IMR-90 (cell line): ENCODE data around the gene CDKN3. TPM values are rescaled to one million over a fixed set of nuclear protein-coding genes. Genes with fewer than 3 reads are reported as not detected.

Experiments
- ATAC-seq: fragments of 200-7000 bp; cut with Tn5 transposase; 2 replicates; pipeline ENCODE4 v1.9.1; 2020; ENCODE audit warnings: low read depth, mild to moderate bottlenecking, moderate library complexity
- BruUV-seq: library from RNA; stranded (reverse); fragments of 400-500 nt; replicated peaks from 2 replicates; lab custom pipeline; 2021; lab: Mats Ljungman, UMichigan
- CTCF ChIA-PET: fragments of 300-600 bp; formaldehyde crosslinking; extraction: SDS; loops from one replicate; lab custom pipeline; 2021; ENCODE audit warnings: antibody characterized with exemption; lab: Yijun Ruan, JAX
- POLR2A ChIA-PET: fragments of 300-600 bp; sonication (Branson Sonifier 250); formaldehyde crosslinking; loops from one replicate; lab custom pipeline; 2022; ENCODE audit warnings: antibody characterized with exemption; ENCODE audit not compliant: unreplicated experiment; lab: Charles Lee
- DNase-seq: peaks from one replicate; pipeline ENCODE4 v3.0.0; 2013
- H2AFZ ChIP-seq: replicated peaks from 2 replicates; pipeline ENCODE3; 2013; ENCODE audit warnings: low read length, mild to moderate bottlenecking; ENCODE audit not compliant: poor library complexity
- H2AK5ac ChIP-seq: 2 replicates; pipeline ENCODE4 v1.6.1; 2013; ENCODE audit warnings: low read depth, low read length, inconsistent platforms
- H2AK9ac ChIP-seq: replicated peaks from 2 replicates; pipeline ENCODE3; 2013; ENCODE audit warnings: mild to moderate bottlenecking, low read depth, low read length, moderate library complexity; ENCODE audit not compliant: poor library complexity
- H2BK120ac ChIP-seq: 2 replicates; pipeline ENCODE4 v1.6.1; 2013; ENCODE audit warnings: low read depth, low read length, inconsistent platforms
- H2BK15ac ChIP-seq: 3 replicates; pipeline ENCODE4 v1.6.1; 2013; ENCODE audit warnings: low read depth, low read length, inconsistent platforms
- H2BK20ac ChIP-seq: 2 replicates; pipeline ENCODE4 v1.6.1; 2013; ENCODE audit warnings: low read depth, mild to moderate bottlenecking, inconsistent platforms, low read length, moderate library complexity
- H2BK5ac ChIP-seq: 2 replicates; pipeline ENCODE4 v1.6.1; 2013; ENCODE audit warnings: mild to moderate bottlenecking, low read depth, low read length, inconsistent platforms; ENCODE audit not compliant: poor library complexity, severe bottlenecking
- H3K14ac ChIP-seq: replicated peaks from 2 replicates; pipeline ENCODE4 v1.6.1; 2013; ENCODE audit warnings: low read depth, low read length, inconsistent platforms
- H3K18ac ChIP-seq: 2 replicates; pipeline ENCODE4 v1.6.1; 2013; ENCODE audit warnings: low read depth, low read length, control low read depth
- H3K23ac ChIP-seq: 2 replicates; pipeline ENCODE4 v1.6.1; 2013; ENCODE audit warnings: low read depth, low read length, inconsistent platforms
- H3K27ac ChIP-seq: 2 replicates; pipeline ENCODE4 v1.5.1; 2013; ENCODE audit warnings: mild to moderate bottlenecking, control low read depth, low read length; ENCODE audit not compliant: insufficient read depth
- H3K27me3 ChIP-seq: 2 replicates; pipeline ENCODE4 v1.6.1; 2013; ENCODE audit warnings: low read length; ENCODE audit not compliant: control insufficient read depth, insufficient read depth
- H3K36me3 ChIP-seq: 2 replicates; pipeline ENCODE4 v1.6.1; 2013; ENCODE audit warnings: low read length, mixed read lengths; ENCODE audit not compliant: control insufficient read depth, insufficient read depth
- H3K4ac ChIP-seq: 2 replicates; pipeline ENCODE4 v1.6.1; 2013; ENCODE audit warnings: low read depth, low read length, inconsistent platforms
- H3K4me1 ChIP-seq: 2 replicates; pipeline ENCODE4 v1.6.1; 2013; ENCODE audit warnings: low read length, mixed read lengths; ENCODE audit not compliant: control insufficient read depth, insufficient read depth
- H3K4me2 ChIP-seq: 2 replicates; pipeline ENCODE4 v1.6.1; 2013; ENCODE audit warnings: low read depth, mild to moderate bottlenecking, control low read depth, low read length, moderate library complexity
- H3K4me3 ChIP-seq: 2 replicates; pipeline ENCODE4 v1.5.1; 2013; ENCODE audit warnings: low read depth, mild to moderate bottlenecking, control low read depth, low read length, moderate library complexity; ENCODE audit not compliant: insufficient read depth
- H3K56ac ChIP-seq: 2 replicates; pipeline ENCODE4 v1.6.1; 2013; ENCODE audit warnings: low read length, inconsistent platforms; ENCODE audit not compliant: insufficient read depth; ENCODE audit errors: extremely low read depth
- H3K79me1 ChIP-seq, 2 experiments: 2 replicates each; pipeline ENCODE4 v1.6.1; 2013; ENCODE audit warnings: low read length in 2 of 2, inconsistent platforms in 1 of 2, low read depth in 1 of 2
- H3K9ac ChIP-seq: 2 replicates; pipeline ENCODE4 v1.6.1; 2013; ENCODE audit warnings: low read depth, low read length, control low read depth
- H3K9me1 ChIP-seq: 2 replicates; pipeline ENCODE4 v1.6.1; 2013; ENCODE audit warnings: low read length, inconsistent platforms; ENCODE audit not compliant: insufficient read depth
- H3K9me3 ChIP-seq: 2 replicates; pipeline ENCODE4 v1.6.1; 2013; ENCODE audit warnings: low read length; ENCODE audit not compliant: control insufficient read depth, insufficient read depth
- H4K20me1 ChIP-seq: 2 replicates; pipeline ENCODE4 v1.6.1; 2013; ENCODE audit warnings: low read length, inconsistent platforms; ENCODE audit not compliant: insufficient read depth
- H4K5ac ChIP-seq: 2 replicates; pipeline ENCODE4 v1.6.1; 2013; ENCODE audit warnings: mild to moderate bottlenecking, low read depth, low read length, control low read depth
- H4K8ac ChIP-seq, 2 experiments: 2 replicates each; pipeline ENCODE4 v1.6.1; 2013; ENCODE audit warnings: low read depth in 2 of 2, low read length in 2 of 2, control low read depth in 1 of 2, inconsistent platforms in 1 of 2
- H4K91ac ChIP-seq: 2 replicates; pipeline ENCODE4 v1.6.1; 2013; ENCODE audit warnings: low read depth, low read length, inconsistent platforms; ENCODE audit not compliant: insufficient read depth
- BHLHE40 ChIP-seq: fragments of 150-350 bp; IDR thresholded peaks from 2 replicates; pipeline ENCODE4 v1.6.1; 2016; ENCODE audit warnings: mild to moderate bottlenecking, low read depth, low read length
- CEBPB ChIP-seq: IDR thresholded peaks from 2 replicates; pipeline ENCODE4 v1.6.1; 2012; ENCODE audit warnings: low read depth, low read length, improper control_type of control experiment
- FOS ChIP-seq: fragments of 150-350 bp; IDR thresholded peaks from 2 replicates; pipeline ENCODE4 v1.6.1; 2016; ENCODE audit warnings: low read depth, low read length
- MAFK ChIP-seq: IDR thresholded peaks from 2 replicates; pipeline ENCODE4 v1.6.1; 2012; ENCODE audit warnings: low read depth, low read length, improper control_type of control experiment
- MAZ ChIP-seq: IDR thresholded peaks from 2 replicates; pipeline ENCODE4 v1.6.1; 2012; ENCODE audit warnings: low read depth, mild to moderate bottlenecking, low read length, improper control_type of control experiment, moderate library complexity, borderline replicate concordance
- MXI1 ChIP-seq: IDR thresholded peaks from 2 replicates; pipeline ENCODE4 v1.6.1; 2012; ENCODE audit warnings: low read depth, mild to moderate bottlenecking, low read length, moderate library complexity, borderline replicate concordance
- POLR2A ChIP-seq: IDR thresholded peaks from 2 replicates; pipeline ENCODE4 v1.6.1; 2012; ENCODE audit warnings: mild to moderate bottlenecking, low read depth, low read length
- RAD21 ChIP-seq: IDR thresholded peaks from 2 replicates; pipeline ENCODE4 v1.6.1; 2012; ENCODE audit warnings: low read length, improper control_type of control experiment
- RFX5 ChIP-seq: IDR thresholded peaks from 2 replicates; pipeline ENCODE4 v1.8.0; 2012; ENCODE audit warnings: low read depth, mild to moderate bottlenecking, low read length, moderate library complexity
- SMC3 ChIP-seq: fragments of 150-350 bp; IDR thresholded peaks from 2 replicates; pipeline ENCODE4 v1.6.1; 2016; ENCODE audit warnings: low read depth, mild to moderate bottlenecking, antibody characterized with exemption, low read length, moderate library complexity
- WGBS, 2 experiments: methylation state at CpG; one replicate each; pipeline versions ENCODE4 v1.1.5 to v1.1.7; 2013; ENCODE audit warnings: missing lambda C conversion rate in 2 of 2; ENCODE audit not compliant: insufficient read length in 1 of 2; ENCODE audit errors: extremely low coverage in 2 of 2; 5-methylcytosine and 5-hydroxymethylcytosine counted together
- dilution Hi-C: fragments of 300-500 bp; cut with HindIII; formaldehyde crosslinking; loops from one replicate; pipeline ENCODE4 v1.14.3; 2018; ENCODE audit warnings: low sequenced_read_pairs; ENCODE audit not compliant: unreplicated experiment
- in situ Hi-C: fragments of 300-500 bp; cut with MboI; formaldehyde crosslinking; loops from 3 replicates; pipeline ENCODE4 v1.14.3; 2019; ENCODE audit warnings: low sequenced_read_pairs, inconsistent platforms, mixed read lengths
- intact Hi-C: fragments of 100-400 bp; cut with micrococcal nuclease; formaldehyde crosslinking; loops from 2 replicates; pipeline ENCODE4 v1.10.0; 2022
- polyA plus RNA-seq, 3 experiments: library from polyadenylated mRNA; depleted of rRNA; stranded (reverse); fragments of >200 nt; gene quantifications; 2 replicates each; pipeline ENCODE4 v1.2.3, GENCODE V29; 2012; ENCODE audit warnings: low replicate concordance in 1 of 3
- total RNA-seq: library from RNA; depleted of rRNA; stranded (reverse); fragments of >200 nt; gene quantifications from 2 replicates; pipeline ENCODE4 v1.2.3, GENCODE V29; 2012
- TF ChIP-seq, protein P1 (sequence below): conservative IDR thresholded peaks from 2 replicates; pipeline ENCODE4 v1.5.1; 2012; ENCODE audit warnings: mild to moderate bottlenecking, low read depth, low read length, improper control_type of control experiment
- TF ChIP-seq, protein P2 (sequence below): fragments of 150-350 bp; IDR thresholded peaks from 2 replicates; pipeline ENCODE4 v1.6.1; 2017; ENCODE audit warnings: mild to moderate bottlenecking, antibody characterized with exemption, low read length, low read depth

Gene CDKN3
- total and polyA plus RNA-seq, 2 of the 4 experiments (the other 2 are of a cell fraction), result 38.9 to 48.9 TPM

DNA sequence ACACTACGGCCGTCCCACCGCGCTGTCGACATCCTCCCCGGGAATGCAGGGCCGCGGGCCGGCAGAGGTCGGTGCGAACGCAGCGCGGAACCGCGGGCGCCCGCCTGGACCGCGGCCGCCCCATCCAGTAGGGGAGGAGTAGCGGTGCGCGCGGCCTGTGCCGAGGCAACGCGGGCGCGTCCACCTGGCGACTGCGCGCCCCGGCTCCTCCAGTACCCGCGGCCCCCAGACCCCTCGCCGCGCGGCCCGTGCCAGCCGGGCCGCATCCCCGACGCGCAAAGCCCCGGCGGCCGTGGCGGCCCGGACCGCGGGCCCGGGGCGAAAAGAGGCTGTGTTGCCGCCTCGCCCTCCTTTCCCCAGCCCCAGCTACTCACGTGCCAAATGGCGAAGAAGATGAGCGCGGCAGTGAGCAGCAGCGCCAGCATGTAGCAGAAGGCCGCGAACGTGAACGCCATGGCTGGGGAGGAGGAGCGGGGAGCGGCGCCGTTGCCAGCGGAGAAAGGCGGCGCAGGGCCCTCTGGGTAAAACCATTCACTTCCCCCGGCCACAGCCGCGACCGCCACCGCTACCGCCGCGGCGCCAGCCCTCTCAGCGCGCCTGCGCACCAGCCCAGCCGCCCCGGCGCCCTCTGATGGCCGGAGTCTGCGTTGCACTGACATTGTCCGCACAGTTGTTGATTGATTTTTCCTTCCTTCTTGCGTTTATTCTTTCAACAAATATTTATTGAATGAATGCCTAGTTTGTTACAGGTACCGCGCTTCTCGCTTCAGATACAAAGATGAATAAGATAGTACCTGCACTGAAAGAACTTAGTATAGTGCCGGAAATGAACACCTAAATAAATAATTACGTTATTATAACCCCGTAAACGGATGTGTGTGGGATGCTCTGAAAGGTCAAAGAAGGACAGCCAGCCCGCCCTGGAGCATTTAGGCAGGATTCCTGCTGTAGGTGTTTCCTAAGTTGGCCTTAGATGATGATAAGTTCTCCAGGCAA lies 44.4 kb downstream of the CDKN3 start, which contains the start of gene CNIH1:
TSS of gene CNIH1 (minus strand) at position 502 of the 996 bp plus-strand sequence. CDS start at position 455, 47 bp downstream.
- intact Hi-C loops (loop anchor here (5.0 kb wide), 1 partner anchor 74 kb away; no protein-coding TSS in a partner anchor), dilution Hi-C loops (no loop called here), in situ Hi-C loops (no loop called here)
- Histone ChIP-seq H2BK20ac (no peak within 1 kb of the TSS), H3K4ac (peak within 1 kb of the TSS; percentile 88), H2BK15ac (peak within 1 kb of the TSS; percentile 77; the same call in 1 of the 3 replicates), H3K36me3 (no peaks in the 10 kb centered on the region; the same call in 1 of the 2 replicates), H4K91ac (peak within 1 kb of the TSS; percentile 87), H3K23ac (peak within 1 kb of the TSS; percentile 66), H3K9me1 (peaks cover 8% of the 10 kb centered on the region), H2BK120ac (peak within 1 kb of the TSS; percentile 71), H3K14ac (peak within 1 kb of the TSS; percentile 73), H3K4me3 (peak within 1 kb of the TSS; percentile 62), H3K27me3 (no peaks in the 10 kb centered on the region), H3K4me1 (peaks cover 8% of the 10 kb centered on the region), H3K27ac (peak within 1 kb of the TSS; percentile 87), H4K8ac (peak within 1 kb of the TSS; percentile 55 to 92), H3K9ac (peak within 1 kb of the TSS; percentile 79), H3K56ac (peak within 1 kb of the TSS; percentile 74), H4K20me1 (peaks cover 11% of the 10 kb centered on the region), H3K79me1 (peaks cover 6 to 18% of the 10 kb centered on the region in 2 experiments), H2BK5ac (peak within 1 kb of the TSS; percentile 87), H3K9me3 (no peaks in the 10 kb centered on the region), H4K5ac (peak within 1 kb of the TSS; percentile 88), H2AFZ (peak within 1 kb of the TSS; percentile 98), H2AK9ac (peak within 1 kb of the TSS; percentile 81), H3K4me2 (peak within 1 kb of the TSS; percentile 92), H3K18ac (peak within 1 kb of the TSS; percentile 75), H2AK5ac (0 out of 2 replicates have a peak within 1 kb of the TSS, but pooled peaks have one; percentile 44)
- 1% methylated on average over 37 of the region's 100 CpGs; no CpG with 5 or more reads in 1 of the 2 experiments for WGBS, 2 experiments
- TF ChIP-seq BHLHE40 (peak; percentile 87), RFX5 (no peak), SMC3 (peak; percentile 39), POLR2A (peak; percentile 83; the same call in 1 of the 2 replicates), MAZ (peak; percentile 79), FOS (no peak), CEBPB (no peak), MXI1 (peak; percentile 58; the same call in 1 of the 2 replicates), RAD21 (peak; percentile 45; the same call in 1 of the 2 replicates), MAFK (no peak)
- TF ChIP-seq, protein P1, sequence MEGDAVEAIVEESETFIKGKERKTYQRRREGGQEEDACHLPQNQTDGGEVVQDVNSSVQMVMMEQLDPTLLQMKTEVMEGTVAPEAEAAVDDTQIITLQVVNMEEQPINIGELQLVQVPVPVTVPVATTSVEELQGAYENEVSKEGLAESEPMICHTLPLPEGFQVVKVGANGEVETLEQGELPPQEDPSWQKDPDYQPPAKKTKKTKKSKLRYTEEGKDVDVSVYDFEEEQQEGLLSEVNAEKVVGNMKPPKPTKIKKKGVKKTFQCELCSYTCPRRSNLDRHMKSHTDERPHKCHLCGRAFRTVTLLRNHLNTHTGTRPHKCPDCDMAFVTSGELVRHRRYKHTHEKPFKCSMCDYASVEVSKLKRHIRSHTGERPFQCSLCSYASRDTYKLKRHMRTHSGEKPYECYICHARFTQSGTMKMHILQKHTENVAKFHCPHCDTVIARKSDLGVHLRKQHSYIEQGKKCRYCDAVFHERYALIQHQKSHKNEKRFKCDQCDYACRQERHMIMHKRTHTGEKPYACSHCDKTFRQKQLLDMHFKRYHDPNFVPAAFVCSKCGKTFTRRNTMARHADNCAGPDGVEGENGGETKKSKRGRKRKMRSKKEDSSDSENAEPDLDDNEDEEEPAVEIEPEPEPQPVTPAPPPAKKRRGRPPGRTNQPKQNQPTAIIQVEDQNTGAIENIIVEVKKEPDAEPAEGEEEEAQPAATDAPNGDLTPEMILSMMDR, result peak; percentile 95
- TF ChIP-seq, protein P2, sequence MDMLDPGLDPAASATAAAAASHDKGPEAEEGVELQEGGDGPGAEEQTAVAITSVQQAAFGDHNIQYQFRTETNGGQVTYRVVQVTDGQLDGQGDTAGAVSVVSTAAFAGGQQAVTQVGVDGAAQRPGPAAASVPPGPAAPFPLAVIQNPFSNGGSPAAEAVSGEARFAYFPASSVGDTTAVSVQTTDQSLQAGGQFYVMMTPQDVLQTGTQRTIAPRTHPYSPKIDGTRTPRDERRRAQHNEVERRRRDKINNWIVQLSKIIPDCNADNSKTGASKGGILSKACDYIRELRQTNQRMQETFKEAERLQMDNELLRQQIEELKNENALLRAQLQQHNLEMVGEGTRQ, result no peak
- no TSS peak for BruUV-seq
- DNase-seq, result peak; percentile 89
- ATAC-seq, result peak; percentile 95
- ChIA-PET CTCF (no interaction called here), POLR2A (no interaction called here)
